Transverse colon (tissue), 4 donors: Measurements from ENCODE around the gene CCNG2. TPM values are rescaled to one million over a fixed set of nuclear protein-coding genes. Genes with fewer than 3 reads are reported as not detected.

Source experiments
- DNase-seq: peaks from one replicate; pipeline ENCODE4 v3.0.0-alpha.2; 2019
- H3K27ac ChIP-seq, 4 donors: fragments of 200-600 bp; sonication (generic); 2 replicates each; pipeline ENCODE4 v1.5.1; 2016 to 2018; ENCODE audit warnings: inconsistent platforms in 4 of 4
- H3K27me3 ChIP-seq: fragments of 200-600 bp; sonication (generic); 2 replicates; pipeline ENCODE4 v1.5.1; 2017; ENCODE audit warnings: inconsistent platforms
- H3K36me3 ChIP-seq, 4 donors: fragments of 200-600 bp; sonication (generic); 2 replicates each; pipeline ENCODE4 v1.5.1; 2017 to 2019; ENCODE audit warnings: inconsistent platforms in 4 of 4
- H3K4me1 ChIP-seq, 4 donors: fragments of 200-600 bp; sonication (generic); 2 replicates each; pipeline ENCODE4 v1.5.1; 2017 to 2020; ENCODE audit warnings: inconsistent platforms in 4 of 4
- H3K4me3 ChIP-seq, 4 donors: fragments of 200-600 bp; sonication (generic); 1 replicate in 1 of 4; 2 replicates in 3 of 4; pipeline versions ENCODE4 v1.5.1 to v1.6.1; 2017 to 2019; ENCODE audit warnings: inconsistent platforms in 4 of 4
- H3K9me3 ChIP-seq, 2 donors: fragments of 200-600 bp; sonication (generic); 2 replicates each; pipeline ENCODE4 v1.5.1; 2017 to 2019; ENCODE audit warnings: inconsistent platforms in 2 of 2
- EP300 ChIP-seq: sonication (generic); formaldehyde crosslinking; IDR thresholded peaks from one replicate; pipeline ENCODE4 v1.6.1; 2017; ENCODE audit warnings: antibody characterized with exemption, low read depth
- POLR2A ChIP-seq: fragments of 450-650 bp; IDR thresholded peaks from one replicate; pipeline ENCODE4 v1.6.1; 2016; ENCODE audit warnings: antibody characterized with exemption, mild to moderate bottlenecking, moderate library complexity
- POLR2AphosphoS5 ChIP-seq, 3 donors: sonication (generic); formaldehyde crosslinking; IDR thresholded peaks; one replicate each; pipeline ENCODE4 v1.6.1; 2016; ENCODE audit warnings: antibody characterized with exemption in 3 of 3
- WGBS, 2 donors: methylation state at CpG; one replicate each; pipeline ENCODE4 v1.1.5; 2018; ENCODE audit warnings: low coverage in 1 of 2; 5-methylcytosine and 5-hydroxymethylcytosine counted together
- in situ Hi-C, 4 donors: fragments of 200-750 bp; cut with MboI; loops; one replicate each; pipeline versions ENCODE4 v1.15.0 to v1.15.1; 2017; ENCODE audit warnings: low sequenced_read_pairs in 3 of 4, low pct_ligation_motif_present in 1 of 4, low pct_unique_long_range_greater_than_20kb in 1 of 4
- intact Hi-C: fragments of 100-400 bp; cut with DNase I; formaldehyde crosslinking; loops from one replicate; pipeline ENCODE4 v1.15.1; 2023; ENCODE audit warnings: low total_unique reads
- total RNA-seq, 4 donors: library from RNA; depleted of rRNA; stranded (reverse); fragments of >200 nt; gene quantifications; one replicate each; pipeline ENCODE4 v1.1.0, GENCODE V29; 2016
- TF ChIP-seq, protein P1 (sequence below), 5 experiments: fragments of 200-600 bp in 3 of 5; fragments of 450-650 bp in 2 of 5; sonication (generic) in 3 of 5; IDR thresholded peaks; 1 replicate in 2 of 5; 2 replicates in 3 of 5; pipeline ENCODE4 v1.5.1; 2016 to 2017; ENCODE audit warnings: antibody characterized with exemption in 5 of 5, inconsistent platforms in 3 of 5, mild to moderate bottlenecking in 2 of 5, moderate library complexity in 1 of 5

Gene CCNG2
- total RNA-seq, 4 donors from 2014 or later, result 55.4 to 114 (median 79.4) TPM

DNA sequence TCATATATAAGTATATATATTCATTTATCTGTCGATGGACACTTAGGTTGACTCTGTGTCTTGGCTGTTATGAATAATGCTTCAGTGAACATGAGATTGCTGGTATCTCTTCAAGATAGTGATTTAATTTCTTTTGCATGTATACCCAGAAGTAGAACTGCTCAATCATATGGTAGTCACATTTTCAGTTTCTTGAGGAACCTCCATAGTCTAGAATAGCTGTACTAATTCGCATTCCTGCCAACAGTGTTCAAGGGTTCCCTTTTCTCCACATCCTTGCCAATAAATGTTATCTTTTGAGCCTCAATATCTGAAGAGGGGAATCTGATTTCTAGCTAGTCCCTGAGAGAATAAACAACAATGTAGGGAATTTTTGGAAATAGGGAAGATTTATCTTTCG lies 32.4 kb upstream of the CCNG2 start:
- H3K27ac ChIP-seq, result no peak overlapping the region
- H3K4me3 ChIP-seq, result no peak overlapping the region
- DNase-seq, result no peak
- intact Hi-C loops, result no loop called here
- H3K4me1 ChIP-seq, result peaks cover 0 to 13% (median 4%) of the 10 kb centered on the region in 4 donors
- TF ChIP-seq POLR2A (no peak), POLR2AphosphoS5 (IDR thresholded peaks at IDR 0.05) (no peak), EP300 (no peak)
- TF ChIP-seq, protein P1, sequence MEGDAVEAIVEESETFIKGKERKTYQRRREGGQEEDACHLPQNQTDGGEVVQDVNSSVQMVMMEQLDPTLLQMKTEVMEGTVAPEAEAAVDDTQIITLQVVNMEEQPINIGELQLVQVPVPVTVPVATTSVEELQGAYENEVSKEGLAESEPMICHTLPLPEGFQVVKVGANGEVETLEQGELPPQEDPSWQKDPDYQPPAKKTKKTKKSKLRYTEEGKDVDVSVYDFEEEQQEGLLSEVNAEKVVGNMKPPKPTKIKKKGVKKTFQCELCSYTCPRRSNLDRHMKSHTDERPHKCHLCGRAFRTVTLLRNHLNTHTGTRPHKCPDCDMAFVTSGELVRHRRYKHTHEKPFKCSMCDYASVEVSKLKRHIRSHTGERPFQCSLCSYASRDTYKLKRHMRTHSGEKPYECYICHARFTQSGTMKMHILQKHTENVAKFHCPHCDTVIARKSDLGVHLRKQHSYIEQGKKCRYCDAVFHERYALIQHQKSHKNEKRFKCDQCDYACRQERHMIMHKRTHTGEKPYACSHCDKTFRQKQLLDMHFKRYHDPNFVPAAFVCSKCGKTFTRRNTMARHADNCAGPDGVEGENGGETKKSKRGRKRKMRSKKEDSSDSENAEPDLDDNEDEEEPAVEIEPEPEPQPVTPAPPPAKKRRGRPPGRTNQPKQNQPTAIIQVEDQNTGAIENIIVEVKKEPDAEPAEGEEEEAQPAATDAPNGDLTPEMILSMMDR (IDR thresholded peaks at IDR 0.05), result no peak
- WGBS, 2 donors, result 56 to 57% methylated on average over 3 of the region's 3 CpGs
- H3K36me3 ChIP-seq, result no peaks in the 10 kb centered on the region
- no peaks in the 10 kb centered on the region for H3K9me3 ChIP-seq
- in situ Hi-C loops, result no loop called here
- no peaks in the 10 kb centered on the region for H3K27me3 ChIP-seq

DNA sequence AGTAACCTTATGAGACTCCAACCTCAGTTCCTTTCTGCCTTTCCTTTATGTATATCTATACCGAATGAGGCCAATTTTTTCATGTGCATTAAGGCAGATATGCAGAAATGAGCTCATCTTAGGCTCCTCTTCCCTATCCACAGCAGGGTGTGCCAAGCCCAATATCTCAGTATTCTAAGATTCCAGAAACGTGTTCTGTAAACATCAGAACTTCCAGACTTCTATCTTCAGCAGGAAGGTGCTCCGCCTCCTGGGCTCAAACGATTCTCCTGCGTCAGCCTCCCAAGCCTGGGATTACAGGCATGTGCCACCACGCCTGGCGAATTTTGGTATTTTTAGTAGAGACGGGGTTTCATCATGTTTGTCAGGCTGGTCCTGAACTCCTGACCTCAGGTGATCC lies 31.0 kb upstream of the CCNG2 start:
- in situ Hi-C loops (no loop called here), intact Hi-C loops (no loop called here)
- WGBS, 2 donors, result 72 to 100% methylated on average over 2 to 8 of the region's 8 CpGs
- no peak for TF ChIP-seq EP300
- TF ChIP-seq POLR2A, result no peak
- TF ChIP-seq, protein P1 (IDR thresholded peaks at IDR 0.05), result no peak
- TF ChIP-seq POLR2AphosphoS5 (IDR thresholded peaks at IDR 0.05), result no peak
- H3K27me3 ChIP-seq, result no peaks in the 10 kb centered on the region
- peaks cover 0 to 13% (median 4%) of the 10 kb centered on the region in 4 donors for H3K4me1 ChIP-seq
- no peaks in the 10 kb centered on the region for H3K36me3 ChIP-seq
- H3K27ac ChIP-seq, result no peak overlapping the region
- no peak overlapping the region for H3K4me3 ChIP-seq
- H3K9me3 ChIP-seq, result no peaks in the 10 kb centered on the region
- DNase-seq, result no peak

DNA sequence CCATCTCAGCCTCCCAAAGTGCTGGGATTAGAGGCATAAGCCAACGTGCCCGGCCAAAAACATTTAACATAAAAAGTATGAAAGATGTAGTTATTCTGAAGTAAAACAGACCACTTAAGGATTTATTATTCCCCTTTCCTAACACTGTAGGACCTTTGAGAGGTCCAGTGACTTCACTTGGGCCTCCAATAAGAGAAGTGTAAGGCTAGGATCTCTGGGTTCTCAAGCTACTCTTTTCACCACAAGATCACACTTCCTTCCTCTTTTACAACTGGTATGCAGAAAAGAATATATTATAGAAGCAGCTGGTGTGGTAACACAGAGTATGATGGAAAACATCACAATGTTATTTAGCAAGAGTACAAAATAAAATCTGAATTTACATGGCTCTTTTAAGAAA lies 30.2 kb upstream of the CCNG2 start:
- TF ChIP-seq, protein P1 (IDR thresholded peaks at IDR 0.05), result no peak
- TF ChIP-seq EP300 (no peak), POLR2A (no peak), POLR2AphosphoS5 (IDR thresholded peaks at IDR 0.05) (no peak)
- no peaks in the 10 kb centered on the region for H3K27me3 ChIP-seq
- in situ Hi-C loops, result no loop called here
- intact Hi-C loops, result no loop called here
- H3K4me1 ChIP-seq, result peaks cover 0 to 13% (median 4%) of the 10 kb centered on the region in 4 donors
- no peak overlapping the region for H3K4me3 ChIP-seq
- no peak for DNase-seq
- H3K9me3 ChIP-seq, result no peaks in the 10 kb centered on the region
- H3K27ac ChIP-seq, result peak overlapping the region in 2 of 4 donors; percentile 48 to 68
- WGBS, 2 donors, result 71% methylated on average over 2 of the region's 2 CpGs; no CpG with 5 or more reads in 1 of the 2 donors
- H3K36me3 ChIP-seq, result no peaks in the 10 kb centered on the region

DNA sequence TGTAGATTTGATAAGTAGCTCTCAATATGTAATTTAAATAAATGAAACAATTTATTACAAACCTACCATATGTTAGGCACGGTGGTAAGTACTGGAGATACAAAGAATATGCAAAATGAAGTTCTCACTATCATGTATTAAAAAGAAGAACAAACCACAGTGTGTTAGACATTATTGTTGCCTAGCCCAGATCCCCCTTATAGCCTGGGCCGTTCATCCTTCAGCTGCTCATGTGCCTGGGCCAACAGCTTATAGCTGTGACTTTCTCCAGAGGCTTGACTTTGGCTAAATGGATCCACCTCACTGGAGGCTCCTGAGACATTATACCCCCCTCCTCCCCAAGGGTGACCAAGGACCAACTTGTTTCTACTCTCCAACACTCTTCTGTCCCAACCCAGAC lies 29.8 kb upstream of the CCNG2 start:
- in situ Hi-C loops, result no loop called here
- no peaks in the 10 kb centered on the region for H3K27me3 ChIP-seq
- TF ChIP-seq POLR2A (no peak), POLR2AphosphoS5 (IDR thresholded peaks at IDR 0.05) (no peak), EP300 (no peak)
- TF ChIP-seq, protein P1 (IDR thresholded peaks at IDR 0.05), result no peak
- peaks cover 0 to 13% (median 4%) of the 10 kb centered on the region in 4 donors for H3K4me1 ChIP-seq
- H3K27ac ChIP-seq, result peak overlapping the region in 3 of 4 donors; percentile 19 to 68 (median 48)
- no peaks in the 10 kb centered on the region for H3K9me3 ChIP-seq
- no peak for DNase-seq
- no peak overlapping the region for H3K4me3 ChIP-seq
- 66 to 71% methylated on average over 2 of the region's 2 CpGs for WGBS, 2 donors
- no peaks in the 10 kb centered on the region for H3K36me3 ChIP-seq
- intact Hi-C loops, result no loop called here
